Trophoblast cell (in vitro differentiated cells and primary cell): ENCODE data around the gene AK5.

Experiments used
- DNase-seq, 2 donors: peaks; one replicate each; pipeline ENCODE4 v3.0.0-alpha.2; 2016
- H2AFZ ChIP-seq: 2 replicates; pipeline ENCODE4 v1.6.1; 2013; ENCODE audit warnings: low read length, moderate library complexity, mild to moderate bottlenecking; ENCODE audit not compliant: insufficient read depth, poor library complexity
- H2AK5ac ChIP-seq: 2 replicates; pipeline ENCODE4 v1.6.1; 2013; ENCODE audit warnings: mild to moderate bottlenecking, low read length
- H2BK120ac ChIP-seq: 2 replicates; pipeline ENCODE4 v1.6.1; 2013; ENCODE audit warnings: low read length, mild to moderate bottlenecking, moderate library complexity; ENCODE audit not compliant: insufficient read depth, poor library complexity
- H2BK12ac ChIP-seq: 2 replicates; pipeline ENCODE4 v1.6.1; 2013; ENCODE audit warnings: mild to moderate bottlenecking, low read length, moderate library complexity
- H2BK5ac ChIP-seq: 2 replicates; pipeline ENCODE4 v1.6.1; 2013; ENCODE audit warnings: low read length, low read depth, moderate library complexity, mild to moderate bottlenecking; ENCODE audit not compliant: poor library complexity
- H3K14ac ChIP-seq: 2 replicates; pipeline ENCODE4 v1.6.1; 2013; ENCODE audit warnings: mild to moderate bottlenecking, low read length
- H3K18ac ChIP-seq: 2 replicates; pipeline ENCODE4 v1.6.1; 2013; ENCODE audit warnings: mild to moderate bottlenecking, low read length
- H3K23ac ChIP-seq: 2 replicates; pipeline ENCODE4 v1.6.1; 2013; ENCODE audit warnings: low read length
- H3K27ac ChIP-seq: 2 replicates; pipeline ENCODE4 v1.5.1; 2013; ENCODE audit warnings: low read depth, mild to moderate bottlenecking, inconsistent platforms, low read length, moderate library complexity
- H3K27me3 ChIP-seq: 2 replicates; pipeline ENCODE4 v1.6.1; 2013; ENCODE audit warnings: inconsistent platforms, mild to moderate bottlenecking, low read length, moderate library complexity; ENCODE audit not compliant: insufficient read depth
- H3K36me3 ChIP-seq, 2 experiments: 1 replicate in 1 of 2; 2 replicates in 1 of 2; pipeline ENCODE4 v1.6.1; 2013; ENCODE audit warnings: low read length in 2 of 2, mild to moderate bottlenecking in 2 of 2, moderate library complexity in 1 of 2; ENCODE audit not compliant: insufficient read depth in 2 of 2, control insufficient read depth in 1 of 2
- H3K4ac ChIP-seq: 2 replicates; pipeline ENCODE4 v1.6.1; 2013; ENCODE audit warnings: low read depth, mild to moderate bottlenecking, low read length, moderate library complexity
- H3K4me1 ChIP-seq, 2 experiments: 1 replicate in 1 of 2; 2 replicates in 1 of 2; pipeline ENCODE4 v1.6.1; 2013; ENCODE audit warnings: low read length in 2 of 2, mild to moderate bottlenecking in 2 of 2, moderate library complexity in 1 of 2; ENCODE audit not compliant: insufficient read depth in 2 of 2, control insufficient read depth in 1 of 2
- H3K4me2 ChIP-seq: 2 replicates; pipeline ENCODE4 v1.6.1; 2013; ENCODE audit warnings: inconsistent platforms, mild to moderate bottlenecking, low read length, moderate library complexity
- H3K4me3 ChIP-seq: 2 replicates; pipeline ENCODE4 v1.5.1; 2013; ENCODE audit warnings: mild to moderate bottlenecking, low read depth, low read length, inconsistent platforms
- H3K79me1 ChIP-seq: one replicate; pipeline ENCODE4 v1.6.1; 2013; ENCODE audit warnings: low read length
- H3K79me2 ChIP-seq: 2 replicates; pipeline ENCODE4 v1.6.1; 2013; ENCODE audit warnings: low read length, mild to moderate bottlenecking; ENCODE audit not compliant: control insufficient read depth, insufficient read depth, poor library complexity
- H3K9ac ChIP-seq: 2 replicates; pipeline ENCODE4 v1.6.1; 2013; ENCODE audit warnings: mild to moderate bottlenecking, low read length
- H3K9me3 ChIP-seq: 2 replicates; pipeline ENCODE4 v1.6.1; 2013; ENCODE audit warnings: low read depth, mild to moderate bottlenecking, control low read depth, inconsistent platforms, low read length; ENCODE audit not compliant: insufficient read depth
- H4K12ac ChIP-seq: 2 replicates; pipeline ENCODE4 v1.6.1; 2013; ENCODE audit warnings: low read depth, mild to moderate bottlenecking, low read length, moderate library complexity
- H4K8ac ChIP-seq: 2 replicates; pipeline ENCODE4 v1.6.1; 2013; ENCODE audit warnings: low read depth, mild to moderate bottlenecking, low read length, moderate library complexity
- H4K91ac ChIP-seq: one replicate; pipeline ENCODE4 v1.6.1; 2013; ENCODE audit warnings: low read depth, mild to moderate bottlenecking, low read length, moderate library complexity
- WGBS: extraction: QIAGEN DNeasy Blood & Tissue Kit; methylation state at CpG from one replicate; pipeline ENCODE4 v1.1.7; 2013; ENCODE audit warnings: missing lambda C conversion rate; ENCODE audit not compliant: insufficient read length, insufficient coverage; ENCODE audit errors: extremely low coverage; 5-methylcytosine and 5-hydroxymethylcytosine counted together

Gene AK5

GRCh38 chr1:77238462-77238861, 43.4 kb upstream of the AK5 start:
- Histone ChIP-seq H3K27ac (no peak overlapping the region), H4K91ac (no peak overlapping the region), H2BK5ac (no peak overlapping the region), H3K9ac (no peak overlapping the region), H2BK120ac (no peak overlapping the region), H3K27me3 (no peaks in the 10 kb centered on the region), H3K79me2 (no peaks in the 10 kb centered on the region), H3K36me3 (no peaks in the 10 kb centered on the region), H2BK12ac (no peak overlapping the region), H3K4ac (no peak overlapping the region), H2AFZ (no peak overlapping the region), H4K8ac (no peak overlapping the region), H3K14ac (no peak overlapping the region), H3K18ac (no peak overlapping the region), H3K23ac (no peak overlapping the region), H2AK5ac (no peak overlapping the region), H3K4me2 (no peak overlapping the region), H3K9me3 (no peaks in the 10 kb centered on the region), H3K4me3 (no peak overlapping the region), H4K12ac (no peak overlapping the region), H3K4me1 (no peaks in the 10 kb centered on the region), H3K79me1 (no peaks in the 10 kb centered on the region)
- DNase-seq = no peak
- WGBS = no CpG with 5 or more reads among the region's 1 CpG

GRCh38 chr1:77239311-77239710, 42.5 kb upstream of the AK5 start:
- H2BK12ac ChIP-seq = no peak overlapping the region
- no peak overlapping the region for H2AK5ac ChIP-seq
- H3K4ac ChIP-seq = no peak overlapping the region
- no peaks in the 10 kb centered on the region for H3K4me1 ChIP-seq
- H3K79me2 ChIP-seq = no peaks in the 10 kb centered on the region
- H3K36me3 ChIP-seq = no peaks in the 10 kb centered on the region
- no peak overlapping the region for H3K23ac ChIP-seq
- no peaks in the 10 kb centered on the region for H3K9me3 ChIP-seq
- no peak overlapping the region for H2BK5ac ChIP-seq
- H3K4me2 ChIP-seq = no peak overlapping the region
- H4K12ac ChIP-seq = no peak overlapping the region
- no peak for DNase-seq
- no peak overlapping the region for H4K8ac ChIP-seq
- no peak overlapping the region for H4K91ac ChIP-seq
- H3K79me1 ChIP-seq = no peaks in the 10 kb centered on the region
- H3K4me3 ChIP-seq = no peak overlapping the region
- H3K9ac ChIP-seq = no peak overlapping the region
- WGBS = no CpG with 5 or more reads among the region's 3 CpGs
- H2AFZ ChIP-seq = no peak overlapping the region
- H2BK120ac ChIP-seq = no peak overlapping the region
- H3K27ac ChIP-seq = no peak overlapping the region
- no peaks in the 10 kb centered on the region for H3K27me3 ChIP-seq
- no peak overlapping the region for H3K14ac ChIP-seq
- no peak overlapping the region for H3K18ac ChIP-seq

- Histone ChIP-seq H3K27ac (no peak overlapping the region), H2AFZ (no peak overlapping the region), H4K91ac (no peak overlapping the region), H3K9ac (no peak overlapping the region), H2BK5ac (no peak overlapping the region), H3K4me1 (no peaks in the 10 kb centered on the region), H3K4me3 (no peak overlapping the region), H4K8ac (no peak overlapping the region), H3K4me2 (no peak overlapping the region), H3K79me2 (no peaks in the 10 kb centered on the region), H2BK12ac (no peak overlapping the region), H3K27me3 (no peaks in the 10 kb centered on the region), H3K14ac (no peak overlapping the region), H2AK5ac (no peak overlapping the region), H4K12ac (no peak overlapping the region), H3K9me3 (no peaks in the 10 kb centered on the region), H3K4ac (no peak overlapping the region), H2BK120ac (no peak overlapping the region), H3K36me3 (no peaks in the 10 kb centered on the region), H3K18ac (no peak overlapping the region), H3K23ac (no peak overlapping the region), H3K79me1 (no peaks in the 10 kb centered on the region)
- no peak for DNase-seq
- WGBS = 100% methylated on average over 1 of the region's 2 CpGs
Observed at GRCh38 chr1:77245830-77246229, 36.0 kb upstream of the AK5 start.

GRCh38 chr1:77250126-77250525, 31.7 kb upstream of the AK5 start:
- no peak overlapping the region for H3K4me2 ChIP-seq

More at GRCh38 chr1:77250126-77250525, 31.7 kb upstream of the AK5 start:
- Histone ChIP-seq H3K23ac (no peak overlapping the region), H3K79me2 (no peaks in the 10 kb centered on the region), H4K8ac (no peak overlapping the region), H3K27me3 (no peaks in the 10 kb centered on the region), H2BK5ac (no peak overlapping the region), H3K4me3 (no peak overlapping the region), H3K4me1 (no peaks in the 10 kb centered on the region), H3K27ac (no peak overlapping the region), H2AK5ac (no peak overlapping the region), H3K18ac (no peak overlapping the region), H4K12ac (no peak overlapping the region), H3K9ac (no peak overlapping the region), H2BK120ac (no peak overlapping the region), H2BK12ac (no peak overlapping the region), H3K4ac (no peak overlapping the region), H3K9me3 (peaks cover 2% of the 10 kb centered on the region), H3K14ac (no peak overlapping the region), H3K79me1 (no peaks in the 10 kb centered on the region), H3K36me3 (no peaks in the 10 kb centered on the region), H2AFZ (no peak overlapping the region), H4K91ac (no peak overlapping the region)
- WGBS = no CpG with 5 or more reads among the region's 1 CpG
- DNase-seq = no peak
